Ishikawa (cell line): ENCODE measurements around the gene TTN.

Source experiments
- CEBPB ChIP-seq: IDR thresholded peaks from 2 replicates; pipeline ENCODE4 v1.6.1; 2012
- CREB1 ChIP-seq: IDR thresholded peaks from 2 replicates; pipeline ENCODE4 v1.6.1; 2012; ENCODE audit warnings: low read depth
- EGR1 ChIP-seq: IDR thresholded peaks from 2 replicates; pipeline ENCODE4 v1.6.1; 2012
- EP300 ChIP-seq: IDR thresholded peaks from 2 replicates; pipeline ENCODE4 v1.6.1; 2012; ENCODE audit warnings: borderline replicate concordance
- FOXM1 ChIP-seq: IDR thresholded peaks from 2 replicates; pipeline ENCODE4 v1.6.1; 2012; ENCODE audit warnings: low read depth, borderline replicate concordance
- NFIC ChIP-seq: IDR thresholded peaks from 2 replicates; pipeline ENCODE4 v1.6.1; 2012
- RAD21 ChIP-seq: IDR thresholded peaks from 2 replicates; pipeline ENCODE4 v1.6.1; 2012; ENCODE audit warnings: low read depth
- TAF1 ChIP-seq: IDR thresholded peaks from 2 replicates; pipeline ENCODE4 v1.6.1; 2012; ENCODE audit warnings: low read depth, mild to moderate bottlenecking
- TCF12 ChIP-seq: IDR thresholded peaks from 2 replicates; pipeline ENCODE4 v1.6.1; 2012; ENCODE audit warnings: low read depth
- TEAD4 ChIP-seq: IDR thresholded peaks from 2 replicates; pipeline ENCODE4 v1.6.1; 2012
- USF1 ChIP-seq: IDR thresholded peaks from 2 replicates; pipeline ENCODE4 v1.6.1; 2012
- YY1 ChIP-seq: IDR thresholded peaks from 2 replicates; pipeline ENCODE4 v1.6.1; 2012; ENCODE audit warnings: low read depth
- ZBTB7A ChIP-seq: IDR thresholded peaks from 2 replicates; pipeline ENCODE4 v1.6.1; 2012; ENCODE audit warnings: low read depth
- TF ChIP-seq, protein P1 (sequence below): IDR thresholded peaks from 2 replicates; pipeline ENCODE4 v1.6.1; 2012; ENCODE audit warnings: low read depth, mild to moderate bottlenecking
- TF ChIP-seq, protein P2 (sequence below): IDR thresholded peaks from 2 replicates; pipeline ENCODE4 v1.6.1; 2012

TTN gene

GRCh38 chr2:178579006-178579405 is 228.2 kb downstream of the TTN start:
- no peak for TF ChIP-seq EP300
- TF ChIP-seq TAF1, result no peak
- TF ChIP-seq CEBPB, result no peak
- TF ChIP-seq RAD21, result no peak
- no peak for TF ChIP-seq CREB1
- TF ChIP-seq ZBTB7A, result no peak
- TF ChIP-seq EGR1, result no peak
- no peak for TF ChIP-seq TCF12
- no peak for TF ChIP-seq FOXM1
- TF ChIP-seq, protein P1, sequence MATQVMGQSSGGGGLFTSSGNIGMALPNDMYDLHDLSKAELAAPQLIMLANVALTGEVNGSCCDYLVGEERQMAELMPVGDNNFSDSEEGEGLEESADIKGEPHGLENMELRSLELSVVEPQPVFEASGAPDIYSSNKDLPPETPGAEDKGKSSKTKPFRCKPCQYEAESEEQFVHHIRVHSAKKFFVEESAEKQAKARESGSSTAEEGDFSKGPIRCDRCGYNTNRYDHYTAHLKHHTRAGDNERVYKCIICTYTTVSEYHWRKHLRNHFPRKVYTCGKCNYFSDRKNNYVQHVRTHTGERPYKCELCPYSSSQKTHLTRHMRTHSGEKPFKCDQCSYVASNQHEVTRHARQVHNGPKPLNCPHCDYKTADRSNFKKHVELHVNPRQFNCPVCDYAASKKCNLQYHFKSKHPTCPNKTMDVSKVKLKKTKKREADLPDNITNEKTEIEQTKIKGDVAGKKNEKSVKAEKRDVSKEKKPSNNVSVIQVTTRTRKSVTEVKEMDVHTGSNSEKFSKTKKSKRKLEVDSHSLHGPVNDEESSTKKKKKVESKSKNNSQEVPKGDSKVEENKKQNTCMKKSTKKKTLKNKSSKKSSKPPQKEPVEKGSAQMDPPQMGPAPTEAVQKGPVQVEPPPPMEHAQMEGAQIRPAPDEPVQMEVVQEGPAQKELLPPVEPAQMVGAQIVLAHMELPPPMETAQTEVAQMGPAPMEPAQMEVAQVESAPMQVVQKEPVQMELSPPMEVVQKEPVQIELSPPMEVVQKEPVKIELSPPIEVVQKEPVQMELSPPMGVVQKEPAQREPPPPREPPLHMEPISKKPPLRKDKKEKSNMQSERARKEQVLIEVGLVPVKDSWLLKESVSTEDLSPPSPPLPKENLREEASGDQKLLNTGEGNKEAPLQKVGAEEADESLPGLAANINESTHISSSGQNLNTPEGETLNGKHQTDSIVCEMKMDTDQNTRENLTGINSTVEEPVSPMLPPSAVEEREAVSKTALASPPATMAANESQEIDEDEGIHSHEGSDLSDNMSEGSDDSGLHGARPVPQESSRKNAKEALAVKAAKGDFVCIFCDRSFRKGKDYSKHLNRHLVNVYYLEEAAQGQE, result no peak
- TF ChIP-seq USF1, result no peak
- TF ChIP-seq, protein P2, sequence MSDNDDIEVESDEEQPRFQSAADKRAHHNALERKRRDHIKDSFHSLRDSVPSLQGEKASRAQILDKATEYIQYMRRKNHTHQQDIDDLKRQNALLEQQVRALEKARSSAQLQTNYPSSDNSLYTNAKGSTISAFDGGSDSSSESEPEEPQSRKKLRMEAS, result no peak
- no peak for TF ChIP-seq TEAD4
- TF ChIP-seq YY1, result no peak

GRCh38 chr2:178574789-178575188 is 232.4 kb downstream of the TTN start:
- TF ChIP-seq NFIC (no peak), EP300 (no peak), RAD21 (no peak), ZBTB7A (no peak), TCF12 (no peak), EGR1 (no peak), YY1 (no peak), TEAD4 (no peak), USF1 (no peak), CEBPB (no peak), FOXM1 (no peak), TAF1 (no peak), CREB1 (no peak)
- TF ChIP-seq, protein P1, result no peak
- TF ChIP-seq, protein P2, result no peak

GRCh38 chr2:178568227-178568626 is 239.0 kb downstream of the TTN start:
- TF ChIP-seq RAD21 (no peak), CREB1 (no peak), EP300 (no peak), YY1 (no peak), USF1 (no peak), ZBTB7A (no peak), CEBPB (no peak), TEAD4 (no peak), FOXM1 (no peak), EGR1 (no peak), TAF1 (no peak), TCF12 (no peak), NFIC (no peak)
- TF ChIP-seq, protein P2, result no peak
- TF ChIP-seq, protein P1, result no peak

DNA sequence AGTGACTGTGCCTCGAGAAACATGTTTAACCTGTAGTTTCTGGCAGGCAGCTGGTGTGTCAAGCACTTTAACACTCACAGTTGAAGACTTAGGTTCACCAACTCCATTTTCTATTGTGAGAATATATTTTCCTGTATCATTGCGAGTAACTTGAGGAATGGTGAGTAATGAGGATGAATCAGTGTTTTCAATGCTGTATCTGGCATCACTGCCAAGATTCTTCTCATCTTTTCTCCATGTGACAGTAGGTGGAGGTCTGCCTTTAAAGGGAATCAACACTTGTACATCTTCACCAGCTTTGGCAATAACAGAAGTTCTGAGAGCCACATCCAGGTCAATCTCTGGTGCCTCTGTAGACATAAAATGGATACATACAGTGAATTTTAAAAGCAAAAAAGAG is 254.2 kb downstream of the TTN start:
- no peak for TF ChIP-seq CEBPB
- no peak for TF ChIP-seq EP300
- TF ChIP-seq, protein P2, result no peak
- TF ChIP-seq RAD21, result no peak
